ENCODE measurements around the gene ARHGDIB. TPM values are rescaled to one million over a fixed set of nuclear protein-coding genes. Genes with fewer than 3 reads are reported as not detected.

Gene ARHGDIB
- total RNA-seq, 4 donors from 2014 or later = 96.1 to 255 (median 151) TPM

GRCh38 chr12:14974633-14975032 is 13.2 kb upstream of the ARHGDIB start:
- TF ChIP-seq CTCF (IDR thresholded peaks at IDR 0.05; ENCODE audit: low read depth) = no peak

GRCh38 chr12:14972816-14973215 is 11.4 kb upstream of the ARHGDIB start, which contains the start of gene PDE6H:
Gene PDE6H, plus strand, starts transcription at chr12:14973042. Its CDS starts 4,971 bp downstream, at chr12:14978013.
- TF ChIP-seq CTCF (IDR thresholded peaks at IDR 0.05; ENCODE audit: low read depth) = no peak

- TF ChIP-seq CTCF (IDR thresholded peaks at IDR 0.05; ENCODE audit: low read depth) = no peak
Measured at GRCh38 chr12:14970473-14970872, 9.1 kb upstream of the ARHGDIB start.

- no peak for TF ChIP-seq CTCF (IDR thresholded peaks at IDR 0.05; ENCODE audit: low read depth)
Measured at GRCh38 chr12:14968478-14968877, 7.1 kb upstream of the ARHGDIB start.

- TF ChIP-seq CTCF (IDR thresholded peaks at IDR 0.05; ENCODE audit: low read depth) = no peak
Measured at GRCh38 chr12:14965221-14965620, 3.8 kb upstream of the ARHGDIB start.

- TF ChIP-seq CTCF (IDR thresholded peaks at IDR 0.05; ENCODE audit: low read depth) = no peak
Measured at GRCh38 chr12:14964406-14964805, 3.0 kb upstream of the ARHGDIB start.

GRCh38 chr12:14963520-14963919 is 2.1 kb upstream of the ARHGDIB start:
- no peak for TF ChIP-seq CTCF (IDR thresholded peaks at IDR 0.05; ENCODE audit: low read depth)

Data from subcutaneous adipose tissue (tissue), 4 donors.